SK-N-MC (cell line): ENCODE data around the gene SCFD2.

ENCODE experiments used
- DNase-seq: peaks from one replicate; pipeline ENCODE4 v3.0.0-alpha.2; 2011; ENCODE audit warnings: low read depth, low spot score
- H3K27ac ChIP-seq: fragments of 200-600 bp; sonication (generic); 2 replicates; pipeline ENCODE4 v1.5.1; 2016; ENCODE audit warnings: mixed run types
- H3K36me3 ChIP-seq: fragments of 200-600 bp; sonication (generic); 2 replicates; pipeline ENCODE4 v1.6.1; 2017; ENCODE audit warnings: antibody characterized with exemption, low read length, mixed read lengths; ENCODE audit not compliant: insufficient read depth
- H3K4me3 ChIP-seq: fragments of 200-600 bp; sonication (generic); 2 replicates; pipeline ENCODE4 v1.5.1; 2016
- H3K9ac ChIP-seq: fragments of 200-600 bp; sonication (generic); 2 replicates; pipeline ENCODE4 v1.8.0; 2017; ENCODE audit warnings: mixed run types, mixed read lengths; ENCODE audit not compliant: insufficient read length
- H3K9me3 ChIP-seq: fragments of 200-600 bp; sonication (generic); 2 replicates; pipeline ENCODE4 v1.6.1; 2017; ENCODE audit warnings: low read depth, mild to moderate bottlenecking, antibody characterized with exemption, low read length, moderate library complexity, mixed read lengths
- EZH2 ChIP-seq: fragments of 200-600 bp; sonication (generic); IDR thresholded peaks from one replicate; pipeline ENCODE4 v1.6.1; 2017; ENCODE audit warnings: antibody characterized with exemption
- FOXP2 ChIP-seq: optimal IDR thresholded peaks from 2 replicates; pipeline ENCODE3; 2011; ENCODE audit warnings: mild to moderate bottlenecking, moderate library complexity; ENCODE audit not compliant: insufficient read depth; ENCODE audit errors: extremely low read length, control extremely low read depth
- POLR2AphosphoS5 ChIP-seq: IDR thresholded peaks from 2 replicates; pipeline ENCODE4 v1.6.1; 2012; ENCODE audit warnings: mild to moderate bottlenecking, low read depth, low read length, borderline replicate concordance

SCFD2 gene

DNA sequence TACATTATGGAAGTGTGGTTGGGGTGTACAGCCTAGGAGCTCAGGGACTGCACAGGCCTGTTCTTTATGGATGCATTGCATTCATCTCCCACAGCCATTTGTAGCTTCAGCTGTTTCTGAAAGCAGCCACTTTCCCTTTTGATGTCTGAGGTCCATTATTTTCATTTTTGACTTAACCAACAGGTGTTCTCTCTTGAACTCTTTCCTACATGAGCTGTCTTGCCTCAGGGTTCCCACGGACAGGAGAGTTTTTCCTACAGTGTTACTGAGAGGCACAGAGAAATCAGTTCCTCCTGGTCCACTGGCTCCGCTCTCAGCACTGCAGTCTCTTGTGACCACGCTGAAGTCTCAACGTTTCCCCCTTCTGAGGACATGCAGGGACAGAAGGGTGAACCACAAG lies 416.5 kb downstream of the SCFD2 start:
- DNase-seq = no peak
- Histone ChIP-seq H3K36me3 (no peaks in the 10 kb centered on the region), H3K9me3 (no peaks in the 10 kb centered on the region), H3K27ac (no peak overlapping the region), H3K4me3 (no peak overlapping the region), H3K9ac (no peak overlapping the region)
- TF ChIP-seq POLR2AphosphoS5 = no peak
- no peak for TF ChIP-seq FOXP2
- no peak for TF ChIP-seq EZH2

DNA sequence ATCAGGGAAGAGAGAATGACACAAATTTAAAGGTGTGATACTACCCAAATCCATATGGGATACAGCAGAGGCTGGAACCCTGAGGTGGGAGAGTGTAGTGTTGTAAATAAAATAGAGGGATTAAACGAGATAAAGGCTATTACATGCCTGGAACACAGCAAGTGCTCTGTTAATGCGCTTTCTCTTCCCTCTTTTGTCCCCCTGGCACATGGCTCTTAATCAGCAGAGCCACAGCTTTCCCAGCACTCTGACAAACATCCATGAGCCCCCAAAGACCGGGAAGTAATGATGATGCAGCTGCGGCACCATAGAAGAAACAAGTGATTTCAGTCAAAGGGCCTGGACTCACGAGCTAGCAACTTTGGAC lies 417.8 kb downstream of the SCFD2 start:
- Histone ChIP-seq H3K9ac (no peak overlapping the region), H3K27ac (no peak overlapping the region), H3K9me3 (no peaks in the 10 kb centered on the region), H3K36me3 (no peaks in the 10 kb centered on the region), H3K4me3 (no peak overlapping the region)
- no peak for TF ChIP-seq POLR2AphosphoS5
- no peak for TF ChIP-seq EZH2
- TF ChIP-seq FOXP2 = no peak
- no peak for DNase-seq

DNA sequence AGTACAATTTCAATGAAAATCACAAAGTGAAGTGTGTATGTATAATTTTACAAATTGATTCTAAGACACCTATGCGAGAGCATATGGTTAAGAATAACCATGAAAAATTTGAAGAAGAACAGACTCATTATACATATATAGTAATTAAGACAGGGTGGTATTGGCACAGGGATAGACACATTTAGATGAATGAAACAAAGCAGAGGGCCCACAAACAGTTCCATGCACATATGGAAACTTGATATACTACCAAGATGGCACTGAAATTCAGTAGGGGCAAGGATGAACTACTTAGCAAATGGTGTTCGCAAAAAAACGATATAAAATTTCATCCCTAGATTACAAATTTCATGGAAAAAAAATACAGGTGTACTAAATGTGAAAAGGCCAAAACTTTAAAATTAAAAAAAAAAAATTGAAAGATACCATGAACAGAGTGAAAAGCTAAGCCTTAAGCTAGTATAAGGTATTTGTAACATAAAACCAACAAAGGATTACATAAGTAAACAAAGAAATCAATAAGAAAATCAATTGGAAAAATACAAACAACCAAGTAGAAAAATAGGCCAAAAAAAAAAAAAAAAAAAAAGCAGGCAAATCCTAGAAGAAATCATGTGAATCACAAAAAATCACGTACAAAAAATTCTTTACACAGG lies 418.3 kb downstream of the SCFD2 start:
- no peak overlapping the region for H3K4me3 ChIP-seq
- no peak overlapping the region for H3K27ac ChIP-seq
- H3K9me3 ChIP-seq = no peaks in the 10 kb centered on the region
- no peak for DNase-seq
- no peak overlapping the region for H3K9ac ChIP-seq
- H3K36me3 ChIP-seq = no peaks in the 10 kb centered on the region
- TF ChIP-seq EZH2 (no peak), FOXP2 (no peak), POLR2AphosphoS5 (no peak)

GRCh38 chr4:52946855-52947254 lies 419.0 kb downstream of the SCFD2 start:
- DNase-seq = no peak
- TF ChIP-seq POLR2AphosphoS5 (no peak), FOXP2 (no peak), EZH2 (no peak)
- H3K36me3 ChIP-seq = no peaks in the 10 kb centered on the region
- H3K27ac ChIP-seq = no peak overlapping the region
- H3K9me3 ChIP-seq = no peaks in the 10 kb centered on the region
- no peak overlapping the region for H3K4me3 ChIP-seq
- no peak overlapping the region for H3K9ac ChIP-seq

GRCh38 chr4:52945982-52946381 lies 419.9 kb downstream of the SCFD2 start:
- no peak for DNase-seq
- Histone ChIP-seq H3K9ac (no peak overlapping the region), H3K36me3 (no peaks in the 10 kb centered on the region), H3K4me3 (no peak overlapping the region), H3K27ac (no peak overlapping the region), H3K9me3 (no peaks in the 10 kb centered on the region)
- TF ChIP-seq FOXP2 = no peak
- TF ChIP-seq POLR2AphosphoS5 = no peak
- TF ChIP-seq EZH2 = no peak

GRCh38 chr4:52945326-52945898 lies 420.4 kb downstream of the SCFD2 start:
- H3K9ac ChIP-seq = no peak overlapping the region
- no peak overlapping the region for H3K4me3 ChIP-seq
- H3K9me3 ChIP-seq = no peaks in the 10 kb centered on the region
- DNase-seq = no peak
- no peak overlapping the region for H3K27ac ChIP-seq
- no peak for TF ChIP-seq POLR2AphosphoS5
- H3K36me3 ChIP-seq = no peaks in the 10 kb centered on the region

GRCh38 chr4:52943677-52944076 lies 422.2 kb downstream of the SCFD2 start:
- no peaks in the 10 kb centered on the region for H3K9me3 ChIP-seq
- no peak overlapping the region for H3K9ac ChIP-seq
- no peak for DNase-seq
- H3K36me3 ChIP-seq = no peaks in the 10 kb centered on the region
- H3K27ac ChIP-seq = no peak overlapping the region
- TF ChIP-seq FOXP2 = no peak
- no peak overlapping the region for H3K4me3 ChIP-seq

DNA sequence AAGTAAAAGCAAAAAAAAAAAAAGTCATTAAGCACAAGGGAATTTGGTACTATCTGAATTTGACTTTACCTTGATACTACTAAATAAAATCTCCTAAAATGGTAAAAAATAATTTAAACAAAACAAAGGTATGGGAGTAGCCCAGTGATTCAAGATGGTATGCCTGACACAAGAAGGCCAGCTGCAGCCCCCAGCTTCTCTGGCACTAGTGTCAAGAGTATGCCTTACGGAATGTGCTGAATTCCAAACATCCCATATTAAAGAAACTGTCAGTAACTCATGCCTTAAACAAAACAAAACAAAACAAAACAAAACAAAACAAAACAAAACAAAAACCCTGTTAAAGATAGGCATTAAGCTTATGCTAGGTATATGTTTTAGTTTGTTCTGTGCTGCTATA lies 422.9 kb downstream of the SCFD2 start:
- no peak overlapping the region for H3K4me3 ChIP-seq
- no peaks in the 10 kb centered on the region for H3K36me3 ChIP-seq
- H3K27ac ChIP-seq = no peak overlapping the region
- no peak for TF ChIP-seq FOXP2
- TF ChIP-seq POLR2AphosphoS5 = no peak
- no peak for TF ChIP-seq EZH2
- no peaks in the 10 kb centered on the region for H3K9me3 ChIP-seq
- H3K9ac ChIP-seq = no peak overlapping the region
- DNase-seq = no peak

- no peak for DNase-seq
- Histone ChIP-seq H3K4me3 (no peak overlapping the region), H3K27ac (no peak overlapping the region), H3K9ac (no peak overlapping the region), H3K9me3 (no peaks in the 10 kb centered on the region), H3K36me3 (no peaks in the 10 kb centered on the region)
- TF ChIP-seq EZH2 (no peak), FOXP2 (no peak), POLR2AphosphoS5 (no peak)
These were observed 424.4 kb downstream of the SCFD2 start for GRCh38 chr4:52941450-52941849.
